OCI-LY7 (cell line): ENCODE measurements around the gene CLTB. TPM values are rescaled to one million over a fixed set of nuclear protein-coding genes. Genes with fewer than 3 reads are reported as not detected.

Experiments used
- BruUV-seq: library from RNA; stranded (reverse); fragments of 400-500 nt; replicated peaks from 2 replicates; lab custom pipeline; 2021; lab: Mats Ljungman, UMichigan
- CTCF ChIA-PET: fragments of 300-600 bp; sonication (Branson Sonifier 250); formaldehyde crosslinking; loops from one replicate; lab custom pipeline; 2022; ENCODE audit warnings: antibody characterized with exemption; ENCODE audit not compliant: unreplicated experiment; lab: Charles Lee
- POLR2A ChIA-PET: fragments of 300-600 bp; sonication (Branson Sonifier 250); formaldehyde crosslinking; loops from one replicate; lab custom pipeline; 2022; ENCODE audit warnings: antibody characterized with exemption; lab: Charles Lee
- DNase-seq: peaks from one replicate; pipeline ENCODE4 v3.0.0-alpha.2; 2015; ENCODE audit warnings: low spot score
- H2AFZ ChIP-seq: fragments of 200-600 bp; sonication (generic), shearing (Covaris generic); 2 replicates; pipeline ENCODE4 v1.6.1; 2014; ENCODE audit warnings: mild to moderate bottlenecking, antibody characterized with exemption, low read length, moderate library complexity
- H3K27ac ChIP-seq: fragments of 200-600 bp; sonication (generic); 2 replicates; pipeline ENCODE4 v1.5.1; 2014; ENCODE audit warnings: mixed run types, low read depth, mild to moderate bottlenecking, moderate library complexity, low read length, inconsistent platforms; ENCODE audit not compliant: poor library complexity, severe bottlenecking
- H3K36me3 ChIP-seq: fragments of 200-600 bp; sonication (generic); 2 replicates; pipeline ENCODE4 v1.6.1; 2014; ENCODE audit warnings: mild to moderate bottlenecking, antibody characterized with exemption, low read length, moderate library complexity, mixed read lengths; ENCODE audit not compliant: insufficient read depth
- H3K4me1 ChIP-seq: fragments of 200-600 bp; sonication (generic); 2 replicates; pipeline ENCODE4 v1.5.1; 2014; ENCODE audit warnings: mild to moderate bottlenecking, low read length; ENCODE audit not compliant: insufficient read depth, poor library complexity, severe bottlenecking
- H3K4me2 ChIP-seq: fragments of 200-600 bp; sonication (generic); 2 replicates; pipeline ENCODE4 v1.6.1; 2014; ENCODE audit warnings: mild to moderate bottlenecking, low read length
- H3K4me3 ChIP-seq: fragments of 200-600 bp; sonication (generic); 2 replicates; pipeline ENCODE4 v1.5.1; 2014; ENCODE audit warnings: mild to moderate bottlenecking, low read depth, low read length; ENCODE audit not compliant: poor library complexity, severe bottlenecking
- H3K79me2 ChIP-seq: fragments of 200-600 bp; sonication (generic); 2 replicates; pipeline ENCODE4 v1.6.1; 2016; ENCODE audit warnings: low read depth, mild to moderate bottlenecking, low read length, moderate library complexity, mixed read lengths; ENCODE audit not compliant: insufficient read depth
- H3K9me2 ChIP-seq: fragments of 200-600 bp; sonication (generic); 2 replicates; pipeline ENCODE4 v1.6.1; 2016; ENCODE audit warnings: mild to moderate bottlenecking, low read length, mixed read lengths; ENCODE audit not compliant: insufficient read depth
- H3K9me3 ChIP-seq: fragments of 200-600 bp; sonication (generic); 2 replicates; pipeline ENCODE4 v1.6.1; 2014; ENCODE audit warnings: mild to moderate bottlenecking, mixed run types, low read length, mixed read lengths
- H4K20me1 ChIP-seq: fragments of 200-600 bp; sonication (generic); 2 replicates; pipeline ENCODE4 v1.6.1; 2014; ENCODE audit warnings: mild to moderate bottlenecking, antibody characterized with exemption, low read length, moderate library complexity, mixed read lengths; ENCODE audit not compliant: insufficient read depth
- CTCF ChIP-seq: fragments of 200-600 bp; sonication (generic); conservative IDR thresholded peaks from 2 replicates; pipeline ENCODE4 v1.5.1; 2014; ENCODE audit warnings: mild to moderate bottlenecking, antibody characterized with exemption, low read length, moderate library complexity, mixed read lengths
- EZH2phosphoT487 ChIP-seq: fragments of 200-600 bp; sonication (generic); IDR thresholded peaks from 2 replicates; pipeline ENCODE4 v1.6.1; 2018; ENCODE audit warnings: low read depth, borderline replicate concordance, mild to moderate bottlenecking, mixed run types, antibody characterized with exemption, low read length, moderate library complexity, mixed read lengths
- intact Hi-C: fragments of 100-400 bp; cut with micrococcal nuclease; formaldehyde crosslinking; loops from one replicate; pipeline ENCODE4 v1.10.0; 2022; ENCODE audit not compliant: unreplicated experiment
- total RNA-seq, 2 experiments: library from RNA; depleted of rRNA in 1 of 2; stranded (reverse); fragments of >200 nt in 1 of 2; shearing (Covaris generic) in 1 of 2; gene quantifications; 2 replicates each; pipeline ENCODE4 v1.2.3, GENCODE V29; 2014 to 2022

CLTB gene
- total RNA-seq, 2 experiments from 2014 or later, result 53.0 to 53.4 TPM

GRCh38 chr5:176400382-176401156, 15.8 kb downstream of the CLTB start:
- H3K4me2 ChIP-seq, result no peak overlapping the region
- H3K4me1 ChIP-seq, result no peaks in the 10 kb centered on the region
- H3K9me3 ChIP-seq, result no peaks in the 10 kb centered on the region
- H3K36me3 ChIP-seq, result peaks cover under 1% of the 10 kb centered on the region; the same call in 1 of the 2 replicates
- no peaks in the 10 kb centered on the region for H3K79me2 ChIP-seq
- no peak overlapping the region for H3K27ac ChIP-seq
- CTCF ChIA-PET, result no interaction called here
- H3K4me3 ChIP-seq, result no peak overlapping the region
- TF ChIP-seq CTCF (no peak), EZH2phosphoT487 (no peak)
- H3K9me2 ChIP-seq, result no peaks in the 10 kb centered on the region
- POLR2A ChIA-PET, result interaction anchor here (0.6 kb wide), 1 partner anchor 9 kb away, joined by 3 read pairs; no protein-coding TSS in a partner anchor
- no peak overlapping the region for H2AFZ ChIP-seq
- no peak for DNase-seq
- intact Hi-C loops, result no loop called here
- no TSS peak for BruUV-seq
- no peaks in the 10 kb centered on the region for H4K20me1 ChIP-seq

- TF ChIP-seq EZH2phosphoT487, result no peak
- TF ChIP-seq CTCF, result no peak
- Histone ChIP-seq H3K4me3 (no peak overlapping the region), H3K4me1 (no peaks in the 10 kb centered on the region), H2AFZ (no peak overlapping the region), H3K9me2 (no peaks in the 10 kb centered on the region), H3K4me2 (no peak overlapping the region), H3K9me3 (no peaks in the 10 kb centered on the region), H3K27ac (no peak overlapping the region), H4K20me1 (no peaks in the 10 kb centered on the region), H3K36me3 (peaks cover 15% of the 10 kb centered on the region; the same call in 1 of the 2 replicates), H3K79me2 (no peaks in the 10 kb centered on the region)
- BruUV-seq, result no TSS peak
- intact Hi-C loops, result no loop called here
- ChIA-PET POLR2A (no interaction called here), CTCF (no interaction called here)
- no peak for DNase-seq
Observed at GRCh38 chr5:176397736-176398420, 18.5 kb downstream of the CLTB start.

- Histone ChIP-seq H3K4me2 (no peak overlapping the region), H3K4me3 (no peak overlapping the region), H2AFZ (no peak overlapping the region), H3K36me3 (peaks cover 25% of the 10 kb centered on the region), H3K27ac (no peak overlapping the region), H4K20me1 (no peaks in the 10 kb centered on the region), H3K79me2 (no peaks in the 10 kb centered on the region), H3K9me2 (no peaks in the 10 kb centered on the region), H3K4me1 (no peaks in the 10 kb centered on the region), H3K9me3 (no peaks in the 10 kb centered on the region)
- ChIA-PET POLR2A (no interaction called here), CTCF (no interaction called here)
- TF ChIP-seq EZH2phosphoT487, result no peak
- TF ChIP-seq CTCF, result no peak
- intact Hi-C loops, result no loop called here
- no TSS peak for BruUV-seq
- DNase-seq, result no peak
Observed at GRCh38 chr5:176396330-176396729, 20.0 kb downstream of the CLTB start.
